AG10803 (cell line): ENCODE results near the gene BMP2.

Source experiments
- DNase-seq: peaks from one replicate; pipeline ENCODE4 v3.0.0; 2010; ENCODE audit warnings: low read depth
- H3K4me3 ChIP-seq: 2 replicates; pipeline ENCODE4 v1.5.1; 2011; ENCODE audit warnings: mild to moderate bottlenecking, low read length, control low read depth
- TF ChIP-seq, protein P1 (sequence below): conservative IDR thresholded peaks from 2 replicates; pipeline ENCODE4 v1.5.1; 2011; ENCODE audit warnings: mild to moderate bottlenecking, low read length, control low read depth, inconsistent platforms

Gene BMP2

DNA sequence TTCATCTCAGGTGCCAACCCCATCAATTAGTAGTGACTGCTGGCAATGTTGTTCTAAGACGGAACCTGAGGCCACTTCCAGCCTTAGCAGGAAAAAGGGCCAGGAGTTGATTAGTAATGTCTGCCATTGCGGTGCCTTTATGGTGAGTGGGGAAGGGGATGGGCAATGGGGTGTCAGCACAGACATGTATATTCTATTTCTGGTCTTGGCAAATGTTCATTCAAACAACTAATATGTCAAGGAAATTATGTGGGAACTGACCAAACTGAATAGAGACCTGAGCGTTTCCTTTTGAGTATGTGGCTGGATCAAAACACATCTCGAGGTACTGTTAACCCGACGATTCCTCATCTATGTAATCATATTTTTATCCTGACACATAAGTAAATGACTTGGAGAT lies 34.6 kb upstream of the BMP2 start:
- DNase-seq = no peak
- TF ChIP-seq, protein P1, sequence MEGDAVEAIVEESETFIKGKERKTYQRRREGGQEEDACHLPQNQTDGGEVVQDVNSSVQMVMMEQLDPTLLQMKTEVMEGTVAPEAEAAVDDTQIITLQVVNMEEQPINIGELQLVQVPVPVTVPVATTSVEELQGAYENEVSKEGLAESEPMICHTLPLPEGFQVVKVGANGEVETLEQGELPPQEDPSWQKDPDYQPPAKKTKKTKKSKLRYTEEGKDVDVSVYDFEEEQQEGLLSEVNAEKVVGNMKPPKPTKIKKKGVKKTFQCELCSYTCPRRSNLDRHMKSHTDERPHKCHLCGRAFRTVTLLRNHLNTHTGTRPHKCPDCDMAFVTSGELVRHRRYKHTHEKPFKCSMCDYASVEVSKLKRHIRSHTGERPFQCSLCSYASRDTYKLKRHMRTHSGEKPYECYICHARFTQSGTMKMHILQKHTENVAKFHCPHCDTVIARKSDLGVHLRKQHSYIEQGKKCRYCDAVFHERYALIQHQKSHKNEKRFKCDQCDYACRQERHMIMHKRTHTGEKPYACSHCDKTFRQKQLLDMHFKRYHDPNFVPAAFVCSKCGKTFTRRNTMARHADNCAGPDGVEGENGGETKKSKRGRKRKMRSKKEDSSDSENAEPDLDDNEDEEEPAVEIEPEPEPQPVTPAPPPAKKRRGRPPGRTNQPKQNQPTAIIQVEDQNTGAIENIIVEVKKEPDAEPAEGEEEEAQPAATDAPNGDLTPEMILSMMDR = no peak
- H3K4me3 ChIP-seq = no peak overlapping the region

DNA sequence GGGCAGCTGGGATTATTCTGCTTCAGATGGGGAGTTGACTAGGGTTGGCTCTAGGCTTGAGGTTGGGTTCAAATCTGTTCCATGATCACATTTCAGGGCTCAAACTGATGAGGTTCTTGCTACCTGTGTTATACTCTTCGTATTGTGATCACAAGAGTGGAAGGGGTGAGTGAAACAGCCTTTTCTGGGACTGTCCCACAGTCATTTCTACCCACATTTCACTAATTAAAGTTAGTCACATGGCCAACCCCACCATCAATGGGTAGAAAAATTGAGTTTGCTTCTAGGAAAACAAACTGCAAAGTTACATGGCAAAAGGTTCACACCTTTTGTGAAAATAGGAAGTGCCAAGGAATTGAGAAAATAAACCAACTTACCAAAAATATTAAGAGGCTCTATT lies 33.5 kb upstream of the BMP2 start:
- TF ChIP-seq, protein P1 = no peak
- DNase-seq = no peak

DNA sequence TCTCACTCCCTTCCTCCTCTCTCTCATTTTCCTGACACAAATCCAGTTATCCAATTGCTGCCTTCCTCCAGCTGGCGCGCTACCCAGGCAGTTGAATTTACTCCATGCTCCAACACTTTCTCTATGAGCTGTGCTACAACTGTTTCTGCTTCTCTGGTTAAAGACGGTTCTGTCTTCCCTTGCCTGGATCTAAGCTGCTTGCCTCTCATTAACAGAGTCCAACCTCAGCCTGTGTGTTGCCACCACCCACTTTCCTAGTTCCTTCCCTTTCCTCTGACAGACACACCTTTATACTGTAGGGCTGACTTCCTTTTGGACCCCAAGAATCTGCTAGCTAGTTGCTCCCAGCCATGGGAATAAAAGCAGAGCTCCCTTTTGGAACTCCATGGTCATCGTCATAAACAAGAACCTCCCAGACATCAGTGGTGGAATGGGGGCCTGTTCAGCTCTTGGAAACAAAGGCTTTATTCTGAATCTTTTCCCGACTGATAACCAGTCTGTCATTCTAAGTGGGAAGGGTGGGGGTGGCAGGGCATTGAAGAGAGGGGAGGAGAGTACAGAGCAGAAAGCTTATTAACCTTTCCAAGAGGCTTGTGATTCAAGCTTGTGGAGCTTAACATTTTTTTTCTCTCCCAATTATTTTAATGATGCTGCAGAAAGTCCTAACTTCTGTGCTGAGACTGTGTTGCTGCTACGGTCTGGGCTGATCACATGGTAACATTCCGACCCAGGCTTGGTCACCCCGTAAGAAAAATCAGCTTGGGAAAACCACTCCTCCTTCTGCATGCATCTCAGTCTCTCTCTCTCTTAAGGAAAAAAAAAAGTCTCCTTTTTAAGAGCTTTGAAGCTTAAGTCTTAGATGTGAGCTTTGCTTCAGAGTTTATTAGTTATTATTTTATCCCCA lies 31.3 kb upstream of the BMP2 start:
- no peak overlapping the region for H3K4me3 ChIP-seq
- TF ChIP-seq, protein P1 = no peak
- no peak for DNase-seq

More for the DNA sequence above, 33.5 kb upstream of the BMP2 start:
- no peak overlapping the region for H3K4me3 ChIP-seq

DNA sequence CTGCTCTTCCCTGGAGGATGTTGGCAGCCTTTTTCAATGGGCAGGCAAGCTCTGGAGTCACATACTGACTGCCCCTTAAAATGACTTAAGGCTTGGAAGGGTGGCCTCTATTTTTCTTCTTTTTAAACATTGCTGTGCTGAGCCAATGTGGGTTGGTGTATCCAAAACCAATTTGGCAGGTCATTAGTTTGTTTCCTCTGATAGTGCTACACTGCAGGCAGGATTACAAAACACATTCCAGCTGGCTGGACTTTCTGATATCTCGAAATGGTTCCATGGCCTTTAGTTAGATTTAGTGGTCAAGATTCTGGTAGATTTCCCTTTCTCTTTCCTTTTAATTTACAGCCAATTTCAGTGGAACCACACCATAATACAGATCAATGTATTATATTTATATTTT lies 28.1 kb upstream of the BMP2 start:
- DNase-seq = no peak
- TF ChIP-seq, protein P1 = no peak

DNA sequence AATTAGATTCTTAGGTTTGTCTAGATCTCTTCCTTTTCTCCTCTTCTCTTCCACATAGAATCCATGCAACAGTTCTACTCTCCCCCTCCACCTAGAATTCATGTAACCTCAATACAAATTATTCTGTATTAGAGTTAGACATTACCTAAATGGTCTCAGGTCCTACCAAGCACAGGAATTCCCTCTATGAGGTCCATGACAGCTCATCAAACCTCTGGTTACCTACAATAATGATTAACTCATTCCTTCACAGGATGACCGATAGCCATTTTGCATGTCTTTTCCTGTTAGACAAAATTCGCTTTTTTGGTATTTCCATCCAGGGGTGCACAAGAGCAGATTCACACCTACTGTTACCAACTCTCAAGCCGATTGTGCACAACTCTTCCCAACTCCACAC lies 27.4 kb upstream of the BMP2 start:
- H3K4me3 ChIP-seq = no peak overlapping the region
- TF ChIP-seq, protein P1 = no peak
- no peak for DNase-seq

More for the DNA sequence above, 28.1 kb upstream of the BMP2 start:
- H3K4me3 ChIP-seq = no peak overlapping the region

DNA sequence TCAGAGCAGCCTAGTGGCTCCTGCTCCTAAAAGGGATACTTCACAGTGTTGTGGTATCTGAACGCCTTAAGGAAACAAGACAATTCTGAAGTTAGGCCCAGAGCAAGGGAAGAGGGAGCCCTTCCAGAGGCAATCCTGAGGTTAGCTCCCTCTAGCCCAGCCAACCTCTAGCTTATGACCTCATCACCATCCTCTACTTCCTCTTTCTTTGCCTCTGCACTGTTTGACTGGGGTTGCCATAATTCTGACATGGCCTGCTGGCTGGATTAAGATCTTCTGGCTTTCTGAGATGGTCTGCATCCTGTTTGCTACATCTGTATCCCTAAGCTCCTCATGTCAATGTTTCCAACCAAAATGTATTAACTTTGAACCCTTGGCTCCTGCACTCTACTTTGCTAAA lies 23.3 kb upstream of the BMP2 start:
- TF ChIP-seq, protein P1 = no peak
- DNase-seq = no peak
- H3K4me3 ChIP-seq = no peak overlapping the region

DNA sequence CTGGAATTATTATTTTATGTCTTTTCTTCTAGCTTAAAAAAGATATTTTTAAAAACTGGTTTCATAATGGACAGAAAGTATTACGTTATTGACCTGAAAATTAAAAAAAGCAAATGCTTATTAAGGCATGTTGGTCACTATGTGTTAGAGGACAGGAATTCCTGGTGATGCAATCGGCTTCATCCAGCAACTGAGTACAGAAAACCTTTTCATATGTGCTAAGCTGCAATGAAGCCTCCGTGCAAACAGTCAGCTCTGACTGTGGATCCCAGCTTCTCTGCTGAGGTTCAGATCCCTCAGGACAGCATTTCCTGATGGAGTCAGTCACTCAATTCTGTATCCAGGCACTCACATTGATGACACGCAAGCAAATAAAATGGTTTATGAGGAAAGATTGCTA lies 22.7 kb upstream of the BMP2 start:
- TF ChIP-seq, protein P1 = no peak
- H3K4me3 ChIP-seq = no peak overlapping the region
- peak; percentile 18 for DNase-seq
